ENCODE data around the gene COL18A1. TPM values are rescaled to one million over a fixed set of nuclear protein-coding genes. Genes with fewer than 3 reads are reported as not detected.

Gene COL18A1
- total and polyA plus RNA-seq, 2 donors (not counting 1 experiment from before 2014, with no cell fraction given): 15.6 to 24.7 TPM

GRCh38 chr21:45423968-45424853 is 19.2 kb downstream of the COL18A1 start:
- H3K36me3 ChIP-seq (replicated peaks in 1 of 2; ENCODE audit: control extremely low read depth in 1 of 2, control insufficient read depth in 1 of 2, extremely low read depth in 1 of 2, insufficient read depth in 2 of 2, low read length in 1 of 2): no peaks in the 10 kb centered on the region
- ChIA-PET POLR2A (no interaction called here), CTCF (no interaction called here)
- TF ChIP-seq EZH2 (IDR thresholded peaks at IDR 0.05; ENCODE audit: borderline replicate concordance, insufficient read depth, low read depth, low read length, poor library complexity, severe bottlenecking) (no peak), CTCF (IDR thresholded peaks at IDR 0.05) (no peak)
- Mint-ChIP-seq H3K4me1 (no peaks in the 10 kb centered on the region), H3K4me3 (no peak overlapping the region), H3K27me3 (peaks cover under 1% of the 10 kb centered on the region), H3K27ac (no peak overlapping the region), H3K9me3 (ENCODE audit: insufficient read depth) (no peaks in the 10 kb centered on the region)
- H3K9me3 ChIP-seq (ENCODE audit: control extremely low read depth in 1 of 3, control insufficient read depth in 2 of 3, insufficient read depth in 1 of 3, low read length in 2 of 3): no peaks in the 10 kb centered on the region
- ATAC-seq (ENCODE audit: low read depth) (no peak), DNase-seq (no peak)
- no peak overlapping the region for H2AFZ ChIP-seq (ENCODE audit: insufficient read depth, low read depth, low read length, poor library complexity, severe bottlenecking)
- 95% methylated on average over 32 of the region's 32 CpGs for WGBS (ENCODE audit: insufficient coverage)
- H3K9ac ChIP-seq (ENCODE audit: low read length): no peak overlapping the region
- no peak overlapping the region for H3K27ac ChIP-seq (ENCODE audit: low read length in 2 of 2)
- intact Hi-C loops (cut with micrococcal nuclease): no loop called here
- H3K4me3 ChIP-seq (ENCODE audit: control extremely low read depth in 1 of 5, extremely low read depth in 1 of 5, insufficient read depth in 1 of 5, low read depth in 2 of 5, low read length in 4 of 5): no peak overlapping the region
- no peaks in the 10 kb centered on the region for H4K20me1 ChIP-seq (ENCODE audit: control insufficient read depth, insufficient read depth, low read length, poor library complexity, severe bottlenecking)
- H3K79me2 ChIP-seq (ENCODE audit: control insufficient read depth, insufficient read depth, low read length): no peaks in the 10 kb centered on the region
- no peak overlapping the region for H3K4me2 ChIP-seq (replicated peaks; ENCODE audit: low read depth, low read length, poor library complexity, severe bottlenecking)
- H3K4me1 ChIP-seq (ENCODE audit: control insufficient read depth in 2 of 2, insufficient read depth in 2 of 2, low read length in 2 of 2): no peaks in the 10 kb centered on the region
- no peaks in the 10 kb centered on the region for H3K27me3 ChIP-seq (replicated peaks in 1 of 4; ENCODE audit: control extremely low read depth in 1 of 4, control insufficient read depth in 3 of 4, insufficient read depth in 4 of 4, low read length in 3 of 4)
